Keratinocyte (primary cell): ENCODE measurements around the gene STXBP2. TPM values are rescaled to one million over a fixed set of nuclear protein-coding genes. Genes with fewer than 3 reads are reported as not detected.

Source experiments
- DNase-seq: peaks from one replicate; pipeline ENCODE4 v3.0.0-alpha.2; 2011; ENCODE audit warnings: low read depth, missing footprints, low spot score
- FAIRE-seq: peaks from 2 replicates; lab custom pipeline; 2011; peaks lifted over from hg19 to GRCh38; lab: Jason Lieb, UNC
- H2AFZ ChIP-seq: 2 replicates; pipeline ENCODE4 v1.6.0; 2012; ENCODE audit warnings: low read length, control low read depth, inconsistent platforms; ENCODE audit not compliant: control insufficient read depth
- H3K27ac ChIP-seq: 2 replicates; pipeline ENCODE4 v1.5.1; 2011; ENCODE audit warnings: low read length; ENCODE audit not compliant: control insufficient read depth, insufficient read depth
- H3K27me3 ChIP-seq: 3 replicates; pipeline ENCODE4 v1.6.0; 2011; ENCODE audit warnings: low read length; ENCODE audit not compliant: control insufficient read depth, insufficient read depth; ENCODE audit errors: extremely low read depth
- H3K36me3 ChIP-seq, 2 experiments: 2 replicates in 1 of 2; 3 replicates in 1 of 2; pipeline ENCODE4 v1.5.1; 2011; ENCODE audit warnings: low read length in 2 of 2, mild to moderate bottlenecking in 1 of 2; ENCODE audit not compliant: control insufficient read depth in 2 of 2, insufficient read depth in 2 of 2; ENCODE audit errors: extremely low read depth in 1 of 2
- H3K4me1 ChIP-seq: 3 replicates; pipeline ENCODE4 v1.5.1; 2011; ENCODE audit warnings: low read length; ENCODE audit not compliant: control insufficient read depth, insufficient read depth; ENCODE audit errors: extremely low read depth
- H3K4me2 ChIP-seq: 3 replicates; pipeline ENCODE4 v1.6.0; 2011; ENCODE audit warnings: low read depth, low read length; ENCODE audit not compliant: control insufficient read depth, insufficient read depth; ENCODE audit errors: extremely low read depth
- H3K4me3 ChIP-seq, 3 experiments: fragments of 200-600 bp in 1 of 3; sonication (generic) in 1 of 3; 2 replicates in 2 of 3; 3 replicates in 1 of 3; pipeline ENCODE4 v1.5.1; 2011 to 2016; ENCODE audit warnings: low read length in 3 of 3, mild to moderate bottlenecking in 3 of 3, control low read depth in 2 of 3, inconsistent platforms in 1 of 3, low read depth in 1 of 3, mixed read lengths in 1 of 3, mixed run types in 1 of 3, moderate library complexity in 1 of 3; ENCODE audit not compliant: control insufficient read depth in 2 of 3, insufficient read depth in 2 of 3; ENCODE audit errors: extremely low read depth in 1 of 3
- H3K79me2 ChIP-seq: 2 replicates; pipeline ENCODE4 v1.6.0; 2012; ENCODE audit warnings: low read length; ENCODE audit not compliant: control insufficient read depth, insufficient read depth
- H3K9ac ChIP-seq: 3 replicates; pipeline ENCODE4 v1.6.0; 2011; ENCODE audit warnings: low read length; ENCODE audit not compliant: control insufficient read depth, insufficient read depth; ENCODE audit errors: extremely low read depth
- H3K9me1 ChIP-seq: 3 replicates; pipeline ENCODE4 v1.6.0; 2011; ENCODE audit warnings: low read length; ENCODE audit not compliant: control insufficient read depth, insufficient read depth; ENCODE audit errors: extremely low read depth
- H3K9me3 ChIP-seq: 2 replicates; pipeline ENCODE4 v1.5.1; 2012; ENCODE audit warnings: low read depth, low read length; ENCODE audit not compliant: control insufficient read depth
- H4K20me1 ChIP-seq: 3 replicates; pipeline ENCODE4 v1.6.0; 2011; ENCODE audit warnings: low read length; ENCODE audit not compliant: control insufficient read depth, insufficient read depth; ENCODE audit errors: extremely low read depth
- EZH2 ChIP-seq: IDR thresholded peaks from one replicate; pipeline ENCODE4 v1.6.1; 2012; ENCODE audit warnings: inconsistent platforms, mild to moderate bottlenecking, low read length, moderate library complexity
- dilution Hi-C: fragments of 300-500 bp; cut with MboI; formaldehyde crosslinking; loops from one replicate; pipeline ENCODE4 v1.7.0; 2020; ENCODE audit warnings: low sequenced_read_pairs; ENCODE audit not compliant: extremely low pct_ligation_motif_present
- polyA plus RNA-seq, 5 experiments: library from polyadenylated mRNA; depleted of rRNA in 3 of 5; stranded (reverse) in 3 of 5; stranded (forward) in 1 of 5; unstranded in 1 of 5; fragments of >200 nt; gene quantifications; 1 replicate in 1 of 5; 2 replicates in 3 of 5; 3 replicates in 1 of 5; pipeline versions ENCODE4 v1.2.1 to v1.2.3, GENCODE V29; 2011 to 2012; ENCODE audit warnings: missing spikeins in 2 of 5, low read depth in 1 of 5, low replicate concordance in 1 of 5
- TF ChIP-seq, protein P1 (sequence below), 3 experiments: IDR thresholded peaks in 1 of 3; conservative IDR thresholded peaks in 1 of 3; optimal IDR thresholded peaks in 1 of 3; 2 replicates in 2 of 3; 3 replicates in 1 of 3; pipeline versions ENCODE3 to v1.5.1; 2011; ENCODE audit warnings: low read length in 3 of 3, mild to moderate bottlenecking in 3 of 3, moderate library complexity in 2 of 3, control low read depth in 1 of 3, inconsistent platforms in 1 of 3; ENCODE audit not compliant: insufficient read depth in 2 of 3; ENCODE audit errors: extremely low read depth in 1 of 3

STXBP2 gene
- polyA plus RNA-seq, 1 donor (not counting 4 experiments of a cell fraction or from before 2014, with no cell fraction given), result 58.8 TPM

GRCh38 chr19:7618771-7619510 is 18.0 kb upstream of the STXBP2 start:
- Histone ChIP-seq H3K4me2 (no peak overlapping the region), H2AFZ (no peak overlapping the region), H3K9me3 (no peaks in the 10 kb centered on the region), H4K20me1 (no peaks in the 10 kb centered on the region), H3K9me1 (no peaks in the 10 kb centered on the region), H3K4me1 (no peaks in the 10 kb centered on the region), H3K79me2 (no peaks in the 10 kb centered on the region), H3K9ac (no peak overlapping the region), H3K27ac (no peak overlapping the region), H3K4me3 (no peak overlapping the region), H3K36me3 (peaks cover 14% of the 10 kb centered on the region in 2 experiments), H3K27me3 (no peaks in the 10 kb centered on the region)
- DNase-seq (no peak), FAIRE-seq (no peak)
- dilution Hi-C loops, result no loop called here
- no peak for TF ChIP-seq EZH2

- Histone ChIP-seq H3K36me3 (peaks cover 17 to 18% of the 10 kb centered on the region in 2 experiments), H3K27me3 (no peaks in the 10 kb centered on the region), H3K4me3 (no peak overlapping the region), H2AFZ (no peak overlapping the region), H3K9me3 (no peaks in the 10 kb centered on the region), H4K20me1 (no peaks in the 10 kb centered on the region), H3K79me2 (no peaks in the 10 kb centered on the region), H3K9ac (no peak overlapping the region), H3K27ac (no peak overlapping the region), H3K9me1 (no peaks in the 10 kb centered on the region), H3K4me2 (no peak overlapping the region), H3K4me1 (no peaks in the 10 kb centered on the region)
- FAIRE-seq (no peak), DNase-seq (no peak)
- dilution Hi-C loops, result no loop called here
- TF ChIP-seq EZH2, result no peak
- TF ChIP-seq, protein P1, sequence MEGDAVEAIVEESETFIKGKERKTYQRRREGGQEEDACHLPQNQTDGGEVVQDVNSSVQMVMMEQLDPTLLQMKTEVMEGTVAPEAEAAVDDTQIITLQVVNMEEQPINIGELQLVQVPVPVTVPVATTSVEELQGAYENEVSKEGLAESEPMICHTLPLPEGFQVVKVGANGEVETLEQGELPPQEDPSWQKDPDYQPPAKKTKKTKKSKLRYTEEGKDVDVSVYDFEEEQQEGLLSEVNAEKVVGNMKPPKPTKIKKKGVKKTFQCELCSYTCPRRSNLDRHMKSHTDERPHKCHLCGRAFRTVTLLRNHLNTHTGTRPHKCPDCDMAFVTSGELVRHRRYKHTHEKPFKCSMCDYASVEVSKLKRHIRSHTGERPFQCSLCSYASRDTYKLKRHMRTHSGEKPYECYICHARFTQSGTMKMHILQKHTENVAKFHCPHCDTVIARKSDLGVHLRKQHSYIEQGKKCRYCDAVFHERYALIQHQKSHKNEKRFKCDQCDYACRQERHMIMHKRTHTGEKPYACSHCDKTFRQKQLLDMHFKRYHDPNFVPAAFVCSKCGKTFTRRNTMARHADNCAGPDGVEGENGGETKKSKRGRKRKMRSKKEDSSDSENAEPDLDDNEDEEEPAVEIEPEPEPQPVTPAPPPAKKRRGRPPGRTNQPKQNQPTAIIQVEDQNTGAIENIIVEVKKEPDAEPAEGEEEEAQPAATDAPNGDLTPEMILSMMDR (optimal IDR thresholded peaks at IDR 0.05 in 1 of 3, IDR thresholded peaks at IDR 0.05 in 1 of 3, conservative IDR thresholded peaks at IDR 0.05 in 1 of 3; ENCODE audit: extremely low read depth in 1 of 3, insufficient read depth in 2 of 3, low read length in 3 of 3), result no peak
Measured at GRCh38 chr19:7619671-7620441, 17.1 kb upstream of the STXBP2 start.
